NB4 (cell line): ENCODE data around the gene KCNT2.

Experiments used
- CTCF ChIP-seq: IDR thresholded peaks from one replicate; pipeline ENCODE4 v1.5.1; 2012; ENCODE audit warnings: low read depth, low read length
- MAX ChIP-seq: IDR thresholded peaks from 2 replicates; pipeline ENCODE4 v1.6.1; 2011; ENCODE audit warnings: low read depth, low read length
- MYC ChIP-seq: IDR thresholded peaks from 2 replicates; pipeline ENCODE4 v1.6.1; 2011; ENCODE audit warnings: low read depth, low read length
- POLR2A ChIP-seq: IDR thresholded peaks from 2 replicates; pipeline ENCODE4 v1.6.1; 2011; ENCODE audit warnings: mild to moderate bottlenecking; ENCODE audit not compliant: insufficient read length; ENCODE audit errors: extremely low read depth

GRCh38 chr1:196376630-196377328, 231.5 kb downstream of the KCNT2 start:
- TF ChIP-seq CTCF, result no peak
- no peak for TF ChIP-seq POLR2A
- no peak for TF ChIP-seq MAX
- no peak for TF ChIP-seq MYC
